Heart left ventricle (tissue), 16 donors: ENCODE results near the gene CCDC8. TPM values are rescaled to one million over a fixed set of nuclear protein-coding genes. Genes with fewer than 3 reads are reported as not detected.

Source experiments
- ATAC-seq, 4 donors: fragments of 200-7000 bp; cut with Tn5 transposase; one replicate each; pipeline ENCODE4 v1.9.1; 2020 to 2022; ENCODE audit warnings: moderate library complexity in 4 of 4, mild to moderate bottlenecking in 3 of 4, moderate number of reproducible peaks in 1 of 4
- DNase-seq, 5 donors: peaks; one replicate each; pipeline ENCODE4 v3.0.0-alpha.2; 2020
- H3K27ac ChIP-seq, 12 donors: fragments of 200-600 bp; sonication (generic) in 4 of 12; one replicate each; pipeline versions ENCODE4 v1.5.0 to v1.8.0; 2016 to 2022; ENCODE audit warnings: mild to moderate bottlenecking in 2 of 12
- H3K27me3 ChIP-seq, 9 donors: fragments of 200-600 bp; sonication (generic) in 2 of 9; one replicate each; pipeline versions ENCODE4 v1.5.1 to v1.8.0; 2016 to 2022; ENCODE audit warnings: mild to moderate bottlenecking in 3 of 9
- H3K36me3 ChIP-seq, 9 donors: fragments of 200-600 bp; sonication (generic) in 2 of 9; one replicate each; pipeline versions ENCODE4 v1.5.0 to v1.8.0; 2018 to 2022; ENCODE audit warnings: mild to moderate bottlenecking in 2 of 9
- H3K4me1 ChIP-seq, 12 donors: fragments of 200-600 bp; sonication (generic) in 4 of 12; one replicate each; pipeline versions ENCODE4 v1.5.0 to v1.8.0; 2016 to 2022; ENCODE audit warnings: mild to moderate bottlenecking in 3 of 12
- H3K4me3 ChIP-seq, 12 donors: fragments of 200-600 bp; sonication (generic) in 4 of 12; one replicate each; pipeline versions ENCODE4 v1.5.0 to v1.8.0; 2017 to 2022; ENCODE audit warnings: mild to moderate bottlenecking in 9 of 12, moderate library complexity in 4 of 12
- H3K9me3 ChIP-seq, 12 donors: fragments of 200-600 bp; sonication (generic) in 4 of 12; one replicate each; pipeline versions ENCODE4 v1.5.0 to v1.8.0; 2016 to 2022; ENCODE audit warnings: mild to moderate bottlenecking in 1 of 12
- CTCF ChIP-seq, 12 donors: fragments of 200-600 bp; sonication (generic) in 4 of 12; IDR thresholded peaks; one replicate each; pipeline versions ENCODE4 v1.5.0 to v1.8.0; 2018 to 2022; ENCODE audit warnings: antibody characterized with exemption in 12 of 12, mild to moderate bottlenecking in 5 of 12
- POLR2A ChIP-seq, 2 donors: fragments of 450-650 bp; IDR thresholded peaks; one replicate each; pipeline ENCODE4 v1.6.1; 2017; ENCODE audit warnings: antibody characterized with exemption in 2 of 2, mild to moderate bottlenecking in 2 of 2, moderate library complexity in 2 of 2
- WGBS, 4 donors: extraction: QIAGEN DNeasy Blood & Tissue Kit in 2 of 4; methylation state at CpG; one replicate each; pipeline versions ENCODE4 v1.1.5 to v1.1.7; 2013 to 2018; 5-methylcytosine and 5-hydroxymethylcytosine counted together
- intact Hi-C, 10 donors: fragments of 100-400 bp; cut with DNase I; formaldehyde crosslinking; loops; one replicate each; pipeline versions ENCODE4 v1.11.1 to v1.14.2; 2022
- polyA plus RNA-seq, 2 donors: library from polyadenylated mRNA; stranded (reverse); fragments of 200-250 nt; gene quantifications; one replicate each; pipeline ENCODE4 v1.2.3, GENCODE V29; 2013
- total RNA-seq, 9 donors: library from RNA; depleted of rRNA in 2 of 9; stranded (reverse); fragments of >200 nt in 2 of 9; fragmentation: NEBNext Ultra II Directional in 3 of 9; extraction: Animal tissue kit (Norgen Biotek cat#: 25700) in 3 of 9; gene quantifications; one replicate each; pipeline versions ENCODE4 v1.1.0 to v1.2.4, GENCODE V29; 2016 to 2023
- donor health status: ischemic (EF 13 %, LVEDD 7.1; RV severe dilation, severe dysfunction).
- donor health status: healthy with polysubstance abuse.
- donor health status: DM: no; HTN: yes; CAD: no.
- donor health status: DM: no; HTN: no; CAD: no.
- donor health status: ischemic (EF 25% LVEDD 6.9; RV normal size, moderate dysfunction).
- donor health status: ischemic (EF 25% LVEDD 5.7; RV mildly dilated, moderate dysfunction).
- donor health status: healthy.
- donor health status: DM: yes; HTN: yes; CAD: no.
- donor health status: ischemic (EF 35%, LVEDD 5.7; RV mildly dilated, moderate dysfunction).
- donor health status: nonischemic (EF 11% LVEDD 7.7; RV severe dilation, severe dysfunction).
- donor health status: DM: yes; HTN: yes; CAD: no.
- donor health status: PGD.
- donor health status: ischemic (EF 29% LVEDD 5.4; RV normal size, mild dysfunction).
- donor health status: nonischemic (EF 23%, LVEDD 6.1; RV moderate dilation, normal function).

Gene CCDC8
- total and polyA plus RNA-seq, 11 donors = 13.6 to 30.6 (median 23.9) TPM

GRCh38 chr19:46365561-46365960 lies 47.8 kb downstream of the CCDC8 start:
- no peak for ATAC-seq
- TF ChIP-seq POLR2A (IDR thresholded peaks at IDR 0.05) = no peak
- TF ChIP-seq CTCF (IDR thresholded peaks at IDR 0.05) = no peak
- WGBS, 4 donors = 77 to 89% (median 85%) methylated on average over 4 of the region's 4 CpGs
- intact Hi-C loops = no loop called here
- no peaks in the 10 kb centered on the region for H3K9me3 ChIP-seq
- H3K36me3 ChIP-seq = peaks cover 0 to 54% (median 36%) of the 10 kb centered on the region in 9 donors
- no peaks in the 10 kb centered on the region for H3K27me3 ChIP-seq
- H3K4me3 ChIP-seq = no peak overlapping the region
- no peak for DNase-seq
- H3K4me1 ChIP-seq = peaks cover 0 to 16% (median 3%) of the 10 kb centered on the region in 12 donors
- no peak overlapping the region for H3K27ac ChIP-seq

GRCh38 chr19:46364359-46364758 lies 49.0 kb downstream of the CCDC8 start:
- H3K27me3 ChIP-seq = no peaks in the 10 kb centered on the region
- H3K9me3 ChIP-seq = no peaks in the 10 kb centered on the region
- H3K4me3 ChIP-seq = no peak overlapping the region
- intact Hi-C loops = no loop called here
- peaks cover 0 to 64% (median 33%) of the 10 kb centered on the region in 9 donors for H3K36me3 ChIP-seq
- TF ChIP-seq POLR2A (IDR thresholded peaks at IDR 0.05) (no peak), CTCF (IDR thresholded peaks at IDR 0.05) (no peak)
- 89 to 96% (median 90%) methylated on average over 2 of the region's 2 CpGs for WGBS, 4 donors
- DNase-seq = no peak
- H3K4me1 ChIP-seq = peaks cover 0 to 16% (median 3%) of the 10 kb centered on the region in 12 donors
- ATAC-seq = no peak
- no peak overlapping the region for H3K27ac ChIP-seq

GRCh38 chr19:46361915-46362314 lies 51.4 kb downstream of the CCDC8 start:
- H3K4me3 ChIP-seq = no peak overlapping the region
- DNase-seq (no peak), ATAC-seq (no peak)
- TF ChIP-seq CTCF (IDR thresholded peaks at IDR 0.05) (no peak), POLR2A (IDR thresholded peaks at IDR 0.05) (no peak)
- 70 to 73% (median 70%) methylated on average over 2 of the region's 2 CpGs for WGBS, 4 donors
- no peaks in the 10 kb centered on the region for H3K9me3 ChIP-seq
- H3K4me1 ChIP-seq = peaks cover 0 to 15% (median 3%) of the 10 kb centered on the region in 12 donors
- peaks cover 0 to 68% (median 38%) of the 10 kb centered on the region in 9 donors for H3K36me3 ChIP-seq
- no peak overlapping the region for H3K27ac ChIP-seq
- intact Hi-C loops = no loop called here
- no peaks in the 10 kb centered on the region for H3K27me3 ChIP-seq

Other genes starting within 250 kb of the CCDC8 start
- gene IGFL1, start 183.8 kb downstream of the CCDC8 start, total RNA-seq = not detected
- not detected for gene IGFL1, start 183.8 kb downstream of the CCDC8 start, polyA plus RNA-seq
- gene HIF3A, start 116.5 kb downstream of the CCDC8 start, total RNA-seq = 100 to 1,000 TPM in 2 of 9 donors, 10 to 100 TPM in 7; 32.8 to 117 (median 53.3) TPM
- 100 to 1,000 TPM in 1 of 2 donors, 10 to 100 TPM in 1; 80.9 to 114 TPM for gene HIF3A, start 116.5 kb downstream of the CCDC8 start, polyA plus RNA-seq
- 100 to 1,000 TPM in 1 of 9 donors, 10 to 100 TPM in 8; 69.9 to 115 (median 77.1) TPM for gene PPP5C, start 66.5 kb downstream of the CCDC8 start, total RNA-seq
- gene PPP5C, start 66.5 kb downstream of the CCDC8 start, polyA plus RNA-seq = 100 to 1,000 TPM in 1 of 2 donors, 10 to 100 TPM in 1; 64.9 to 107 TPM
- under 1 TPM in 7 of 9 donors, not detected in 2; 0.07 to 0.19 (median 0.12) TPM for gene PNMA8C, start 15.4 kb upstream of the CCDC8 start, total RNA-seq
- under 1 TPM in 1 of 2 donors, not detected in 1; 0.08 TPM for gene PNMA8C, start 15.4 kb upstream of the CCDC8 start, polyA plus RNA-seq
- gene PNMA8A, start 58.0 kb upstream of the CCDC8 start, total RNA-seq = 10 to 100 TPM in 3 of 9 donors, 1 to 10 TPM in 6; 2.1 to 12.1 (median 9.3) TPM
- 1 to 10 TPM; 3.2 to 6.0 TPM for gene PNMA8A, start 58.0 kb upstream of the CCDC8 start, polyA plus RNA-seq
- 1 to 10 TPM in 2 of 9 donors, under 1 TPM in 7; 0.38 to 1.1 (median 0.69) TPM for gene PNMA8B, start 82.3 kb upstream of the CCDC8 start, total RNA-seq
- under 1 TPM; 0.27 to 0.69 TPM for gene PNMA8B, start 82.3 kb upstream of the CCDC8 start, polyA plus RNA-seq
- gene CALM3, start 187.8 kb upstream of the CCDC8 start, total RNA-seq = 100 to 1,000 TPM; 204 to 417 (median 283) TPM
- gene CALM3, start 187.8 kb upstream of the CCDC8 start, polyA plus RNA-seq = 100 to 1,000 TPM; 290 to 302 TPM
- 10 to 100 TPM in 2 of 9 donors, 1 to 10 TPM in 7; 2.1 to 16.7 (median 4.9) TPM for gene PTGIR, start 211.5 kb upstream of the CCDC8 start, total RNA-seq
- gene PTGIR, start 211.5 kb upstream of the CCDC8 start, polyA plus RNA-seq = 1 to 10 TPM; 2.7 to 5.2 TPM
- not detected for gene GNG8, start 222.6 kb upstream of the CCDC8 start, total RNA-seq
- not detected for gene GNG8, start 222.6 kb upstream of the CCDC8 start, polyA plus RNA-seq
- 10 to 100 TPM in 7 of 9 donors, 1 to 10 TPM in 2; 8.8 to 23.4 (median 15.1) TPM for gene DACT3, start 247.6 kb upstream of the CCDC8 start, total RNA-seq
- gene DACT3, start 247.6 kb upstream of the CCDC8 start, polyA plus RNA-seq = 1 to 10 TPM; 2.4 to 9.1 TPM